ENCODE results near the gene ATOSA. TPM values are rescaled to one million over a fixed set of nuclear protein-coding genes. Genes with fewer than 3 reads are reported as not detected.

ATOSA gene
- total RNA-seq, 1 donor from 2014 or later: 43.7 TPM

- H3K9me3 Mint-ChIP-seq: no peaks in the 10 kb centered on the region
- no peak overlapping the region for H3K27ac Mint-ChIP-seq
- no peak for DNase-seq (ENCODE audit: low spot score in 2 of 2, unreplicated experiment in 2 of 2)
- no peak for TF ChIP-seq CTCF (IDR thresholded peaks at IDR 0.05; ENCODE audit: unreplicated experiment)
- peaks cover 25% of the 10 kb centered on the region for H3K27me3 Mint-ChIP-seq (ENCODE audit: low read depth)
- peaks cover 2% of the 10 kb centered on the region for H3K4me1 Mint-ChIP-seq
- no peaks in the 10 kb centered on the region for H3K36me3 Mint-ChIP-seq
- H3K4me3 Mint-ChIP-seq: no peak overlapping the region
These were observed 31.0 kb upstream of the ATOSA start for GRCh38 chr15:52710050-52710707.

GRCh38 chr15:52709187-52709981 is 30.2 kb upstream of the ATOSA start:
- TF ChIP-seq CTCF (IDR thresholded peaks at IDR 0.05; ENCODE audit: unreplicated experiment): no peak
- Mint-ChIP-seq H3K9me3 (no peaks in the 10 kb centered on the region), H3K27ac (no peak overlapping the region), H3K27me3 (ENCODE audit: low read depth) (peaks cover 28% of the 10 kb centered on the region), H3K4me1 (peaks cover 2% of the 10 kb centered on the region), H3K36me3 (no peaks in the 10 kb centered on the region), H3K4me3 (no peak overlapping the region)
- DNase-seq (ENCODE audit: low spot score in 2 of 2, unreplicated experiment in 2 of 2): no peak

GRCh38 chr15:52706091-52706490 is 26.9 kb upstream of the ATOSA start:
- no peak for TF ChIP-seq CTCF (IDR thresholded peaks at IDR 0.05; ENCODE audit: unreplicated experiment)
- H3K27me3 Mint-ChIP-seq (ENCODE audit: low read depth): peaks cover 35% of the 10 kb centered on the region
- DNase-seq (ENCODE audit: low spot score in 2 of 2, unreplicated experiment in 2 of 2): no peak
- no peaks in the 10 kb centered on the region for H3K9me3 Mint-ChIP-seq
- H3K4me3 Mint-ChIP-seq: no peak overlapping the region
- H3K4me1 Mint-ChIP-seq: peaks cover 2% of the 10 kb centered on the region
- H3K27ac Mint-ChIP-seq: no peak overlapping the region
- no peaks in the 10 kb centered on the region for H3K36me3 Mint-ChIP-seq

- no peak for DNase-seq (ENCODE audit: low spot score in 2 of 2, unreplicated experiment in 2 of 2)
- no peak for TF ChIP-seq CTCF (IDR thresholded peaks at IDR 0.05; ENCODE audit: unreplicated experiment)
- no peaks in the 10 kb centered on the region for H3K9me3 Mint-ChIP-seq
- peaks cover 26% of the 10 kb centered on the region for H3K27me3 Mint-ChIP-seq (ENCODE audit: low read depth)
- no peak overlapping the region for H3K4me3 Mint-ChIP-seq
- H3K4me1 Mint-ChIP-seq: no peaks in the 10 kb centered on the region
- no peaks in the 10 kb centered on the region for H3K36me3 Mint-ChIP-seq
- H3K27ac Mint-ChIP-seq: no peak overlapping the region
These were observed 23.2 kb upstream of the ATOSA start for GRCh38 chr15:52702390-52702789.

GRCh38 chr15:52699457-52699856 is 20.3 kb upstream of the ATOSA start:
- no peak for DNase-seq (ENCODE audit: low spot score in 2 of 2, unreplicated experiment in 2 of 2)
- no peak overlapping the region for H3K27ac Mint-ChIP-seq

More at GRCh38 chr15:52699457-52699856, 20.3 kb upstream of the ATOSA start:
- H3K4me3 Mint-ChIP-seq: no peak overlapping the region
- TF ChIP-seq CTCF (IDR thresholded peaks at IDR 0.05; ENCODE audit: unreplicated experiment): no peak
- no peaks in the 10 kb centered on the region for H3K4me1 Mint-ChIP-seq
- peaks cover 15% of the 10 kb centered on the region for H3K27me3 Mint-ChIP-seq (ENCODE audit: low read depth)
- no peaks in the 10 kb centered on the region for H3K36me3 Mint-ChIP-seq
- H3K9me3 Mint-ChIP-seq: no peaks in the 10 kb centered on the region

All from mesothelial cell of epicardium (in vitro differentiated cells).